WI38 (cell line): ENCODE data around the gene UROD.

Experiments
- H3K4me3 ChIP-seq: 2 replicates; pipeline ENCODE4 v1.5.1; 2011; ENCODE audit warnings: low read depth, mild to moderate bottlenecking, control low read depth, low read length
- CTCF ChIP-seq: IDR thresholded peaks from 2 replicates; pipeline ENCODE4 v1.5.1; 2012; ENCODE audit warnings: low read depth, mild to moderate bottlenecking, control low read depth, low read length

The UROD gene

GRCh38 chr1:45009296-45009865 is 2.7 kb upstream of the UROD start:
- peak overlapping the region; percentile 91 for H3K4me3 ChIP-seq
- TF ChIP-seq CTCF = no peak

- no peak for TF ChIP-seq CTCF
- H3K4me3 ChIP-seq = peak overlapping the region; percentile 91
Measured at GRCh38 chr1:45009956-45010854, 1.8 kb upstream of the UROD start.

- H3K4me3 ChIP-seq = peak within 1 kb of the TSS; percentile 91
- TF ChIP-seq CTCF = no peak
Measured at GRCh38 chr1:45010855-45011811, 921 bp upstream of the UROD start, which contains the start of gene HECTD3. Gene HECTD3 (minus strand): TSS chr1:45011324. CDS start chr1:45011257, 67 bp downstream.

GRCh38 chr1:45012639-45013278 is 705 bp downstream of the UROD start:
- TF ChIP-seq CTCF = no peak
- H3K4me3 ChIP-seq = peak overlapping the region; percentile 91

- no peak for TF ChIP-seq CTCF
Measured at GRCh38 chr1:45013551-45014209, 1.6 kb downstream of the UROD start.

GRCh38 chr1:45014321-45015028 is 2.4 kb downstream of the UROD start:
- H3K4me3 ChIP-seq = no peak overlapping the region
- peak; percentile 78 for TF ChIP-seq CTCF

More at GRCh38 chr1:45013551-45014209, 1.6 kb downstream of the UROD start:
- no peak overlapping the region; the same call in 1 of the 2 replicates for H3K4me3 ChIP-seq
